ENCODE data around the gene CCDC187.

- TF ChIP-seq GATA2 (IDR thresholded peaks at IDR 0.05; ENCODE audit: low read depth, low read length): no peak
- no peak for TF ChIP-seq GATA3 (IDR thresholded peaks at IDR 0.05; ENCODE audit: low read depth, low read length)
These were observed 44.1 kb downstream of the CCDC187 start for GRCh38 chr9:136259836-136260235.
